RWPE2 (cell line): ENCODE data around the gene ADGRF4.

Experiments used
- ATAC-seq: fragments of 200-7000 bp; cut with Tn5 transposase; 3 replicates; pipeline ENCODE4 v1.9.1; 2021; ENCODE audit warnings: low read depth
- DNase-seq: peaks from one replicate; pipeline ENCODE4 v3.0.0-alpha.2; 2020; ENCODE audit warnings: low spot score
- H3K27ac ChIP-seq: fragments of 450-650 bp; 2 replicates; pipeline ENCODE4 v1.5.1; 2017; ENCODE audit warnings: mild to moderate bottlenecking; ENCODE audit not compliant: poor library complexity, severe bottlenecking
- H3K27me3 ChIP-seq: fragments of 250-450 bp; sonication (Bioruptor Pico); 2 replicates; pipeline ENCODE4 v1.5.1; 2021; ENCODE audit warnings: mild to moderate bottlenecking, moderate library complexity; ENCODE audit not compliant: insufficient read depth, poor library complexity, severe bottlenecking
- H3K36me3 ChIP-seq: fragments of 250-450 bp; sonication (Bioruptor Pico); 2 replicates; pipeline ENCODE4 v1.5.1; 2020; ENCODE audit warnings: low read depth, mild to moderate bottlenecking, moderate library complexity
- H3K4me1 ChIP-seq: fragments of 250-450 bp; sonication (Bioruptor Pico); 2 replicates; pipeline ENCODE4 v1.5.1; 2021; ENCODE audit warnings: mild to moderate bottlenecking, moderate library complexity; ENCODE audit not compliant: insufficient read depth, poor library complexity, severe bottlenecking
- H3K4me3 ChIP-seq: fragments of 250-450 bp; sonication (Bioruptor Pico); 2 replicates; pipeline ENCODE4 v1.5.1; 2021; ENCODE audit warnings: mild to moderate bottlenecking, moderate library complexity; ENCODE audit not compliant: severe bottlenecking
- H3K9me3 ChIP-seq: fragments of 250-450 bp; sonication (Bioruptor Pico); 2 replicates; pipeline ENCODE4 v1.5.1; 2021; ENCODE audit warnings: mild to moderate bottlenecking, moderate library complexity; ENCODE audit not compliant: severe bottlenecking
- CTCF ChIP-seq: fragments of 450-650 bp; IDR thresholded peaks from one replicate; pipeline ENCODE4 v1.5.1; 2017; ENCODE audit warnings: mild to moderate bottlenecking, moderate library complexity; ENCODE audit not compliant: poor library complexity, severe bottlenecking

ADGRF4 gene

GRCh38 chr6:47669684-47670513 lies 28.5 kb upstream of the ADGRF4 start:
- ATAC-seq (peak; percentile 70), DNase-seq (no peak)
- H3K4me3 ChIP-seq = no peak overlapping the region
- no peaks in the 10 kb centered on the region for H3K9me3 ChIP-seq
- TF ChIP-seq CTCF = no peak
- H3K4me1 ChIP-seq = peaks cover 29% of the 10 kb centered on the region
- no peaks in the 10 kb centered on the region for H3K36me3 ChIP-seq
- peak overlapping the region; percentile 74 for H3K27ac ChIP-seq
- H3K27me3 ChIP-seq = no peaks in the 10 kb centered on the region

GRCh38 chr6:47670851-47671250 lies 27.5 kb upstream of the ADGRF4 start:
- ATAC-seq = no peak
- no peaks in the 10 kb centered on the region for H3K9me3 ChIP-seq
- H3K27ac ChIP-seq = peak overlapping the region; percentile 74
- no peak overlapping the region for H3K4me3 ChIP-seq
- no peak for TF ChIP-seq CTCF
- DNase-seq = no peak
- no peaks in the 10 kb centered on the region for H3K27me3 ChIP-seq
- H3K36me3 ChIP-seq = no peaks in the 10 kb centered on the region
- H3K4me1 ChIP-seq = peaks cover 23% of the 10 kb centered on the region

- ATAC-seq (no peak), DNase-seq (no peak)
- H3K4me1 ChIP-seq = peaks cover 23% of the 10 kb centered on the region
- H3K4me3 ChIP-seq = no peak overlapping the region
- no peak overlapping the region for H3K27ac ChIP-seq
- H3K27me3 ChIP-seq = no peaks in the 10 kb centered on the region
- no peak for TF ChIP-seq CTCF
- no peaks in the 10 kb centered on the region for H3K36me3 ChIP-seq
- no peaks in the 10 kb centered on the region for H3K9me3 ChIP-seq
Measured at GRCh38 chr6:47671777-47672176, 26.6 kb upstream of the ADGRF4 start.

- TF ChIP-seq CTCF = no peak
- H3K4me1 ChIP-seq = peaks cover 23% of the 10 kb centered on the region
- no peak overlapping the region for H3K27ac ChIP-seq
- H3K36me3 ChIP-seq = no peaks in the 10 kb centered on the region
- no peak for ATAC-seq
- DNase-seq = no peak
- no peaks in the 10 kb centered on the region for H3K27me3 ChIP-seq
- H3K4me3 ChIP-seq = no peak overlapping the region
- H3K9me3 ChIP-seq = no peaks in the 10 kb centered on the region
Measured at GRCh38 chr6:47672816-47673215, 25.6 kb upstream of the ADGRF4 start.

GRCh38 chr6:47674673-47675072 lies 23.7 kb upstream of the ADGRF4 start:
- TF ChIP-seq CTCF = no peak
- Histone ChIP-seq H3K4me3 (no peak overlapping the region), H3K36me3 (no peaks in the 10 kb centered on the region), H3K4me1 (peaks cover 18% of the 10 kb centered on the region), H3K9me3 (no peaks in the 10 kb centered on the region), H3K27ac (no peak overlapping the region), H3K27me3 (no peaks in the 10 kb centered on the region)
- DNase-seq (no peak), ATAC-seq (no peak)
